ENCODE results near the gene ZHX3.

DNA sequence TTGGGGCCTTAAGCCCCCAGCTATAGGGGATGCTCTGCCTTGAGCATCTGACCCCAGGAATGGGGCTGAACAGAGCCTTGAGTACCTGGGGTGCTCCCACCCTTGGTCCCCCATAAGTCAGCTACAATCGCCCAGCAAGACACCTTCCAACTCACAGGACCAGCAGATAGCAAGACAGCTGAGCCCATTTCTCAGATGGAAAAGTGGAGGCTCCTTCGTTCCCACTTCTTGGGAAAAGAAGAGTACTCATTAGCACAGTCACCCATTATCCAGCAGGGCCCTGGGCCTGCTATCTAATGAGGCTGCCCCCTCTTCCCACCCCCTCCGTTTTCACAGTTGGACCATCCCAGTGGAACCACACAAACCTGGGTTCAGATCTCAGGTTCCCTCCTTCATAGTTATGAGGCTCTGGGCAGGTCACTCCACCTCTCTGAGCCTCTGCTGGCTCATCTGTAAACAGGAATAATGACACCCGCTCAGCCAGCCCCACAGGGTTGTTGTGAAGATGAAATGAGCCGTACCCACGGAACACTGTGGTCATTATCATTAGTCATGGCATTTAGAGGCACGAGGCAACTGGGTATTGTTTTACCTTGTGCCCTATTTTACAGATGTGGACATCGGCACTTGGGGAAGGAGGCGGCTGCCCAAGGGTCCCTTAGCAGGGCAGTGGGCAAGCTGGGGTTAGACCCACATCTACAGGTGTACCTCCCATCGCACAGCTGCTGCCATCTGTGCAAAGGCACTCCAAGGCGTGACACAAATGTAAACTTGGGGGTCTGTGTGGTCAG is 27.6 kb upstream of the ZHX3 start:
- TF ChIP-seq, protein P1, sequence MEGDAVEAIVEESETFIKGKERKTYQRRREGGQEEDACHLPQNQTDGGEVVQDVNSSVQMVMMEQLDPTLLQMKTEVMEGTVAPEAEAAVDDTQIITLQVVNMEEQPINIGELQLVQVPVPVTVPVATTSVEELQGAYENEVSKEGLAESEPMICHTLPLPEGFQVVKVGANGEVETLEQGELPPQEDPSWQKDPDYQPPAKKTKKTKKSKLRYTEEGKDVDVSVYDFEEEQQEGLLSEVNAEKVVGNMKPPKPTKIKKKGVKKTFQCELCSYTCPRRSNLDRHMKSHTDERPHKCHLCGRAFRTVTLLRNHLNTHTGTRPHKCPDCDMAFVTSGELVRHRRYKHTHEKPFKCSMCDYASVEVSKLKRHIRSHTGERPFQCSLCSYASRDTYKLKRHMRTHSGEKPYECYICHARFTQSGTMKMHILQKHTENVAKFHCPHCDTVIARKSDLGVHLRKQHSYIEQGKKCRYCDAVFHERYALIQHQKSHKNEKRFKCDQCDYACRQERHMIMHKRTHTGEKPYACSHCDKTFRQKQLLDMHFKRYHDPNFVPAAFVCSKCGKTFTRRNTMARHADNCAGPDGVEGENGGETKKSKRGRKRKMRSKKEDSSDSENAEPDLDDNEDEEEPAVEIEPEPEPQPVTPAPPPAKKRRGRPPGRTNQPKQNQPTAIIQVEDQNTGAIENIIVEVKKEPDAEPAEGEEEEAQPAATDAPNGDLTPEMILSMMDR (IDR thresholded peaks at IDR 0.05; ENCODE audit: low read depth, low read length, missing input control), result no peak
- no peak for TF ChIP-seq TAF1 (conservative IDR thresholded peaks at IDR 0.05)

Measured in liver (tissue), 3 donors.